Breast epithelium (tissue), 3 donors: Measurements from ENCODE around the gene MDFIC.

Experiments used
- CTCF ChIP-seq, 3 donors: fragments of 450-650 bp; IDR thresholded peaks; one replicate each; pipeline ENCODE4 v1.5.1; 2016 to 2017; ENCODE audit warnings: antibody characterized with exemption in 3 of 3, mild to moderate bottlenecking in 3 of 3, moderate library complexity in 3 of 3
- POLR2A ChIP-seq: fragments of 450-650 bp; IDR thresholded peaks from one replicate; pipeline ENCODE4 v1.6.1; 2016; ENCODE audit warnings: antibody characterized with exemption, mild to moderate bottlenecking, moderate library complexity
- POLR2AphosphoS5 ChIP-seq, 3 donors: sonication (generic); formaldehyde crosslinking; IDR thresholded peaks; one replicate each; pipeline ENCODE4 v1.6.1; 2017; ENCODE audit warnings: antibody characterized with exemption in 3 of 3

- TF ChIP-seq CTCF (IDR thresholded peaks at IDR 0.05) (no peak), POLR2A (no peak), POLR2AphosphoS5 (IDR thresholded peaks at IDR 0.05) (no peak)
Measured at GRCh38 chr7:115013886-115014285, 92.0 kb downstream of the MDFIC start.
